Chondrocyte (in vitro differentiated cells): ENCODE measurements around the gene SLC25A21. TPM values are rescaled to one million over a fixed set of nuclear protein-coding genes. Genes with fewer than 3 reads are reported as not detected.

ENCODE experiments used
- DNase-seq: peaks from one replicate; pipeline ENCODE4 v3.0.0; 2021; ENCODE audit warnings: mixed read lengths, low spot score
- H3K27ac Mint-ChIP-seq: one replicate; pipeline ENCODE4 v1.8.0; 2021; ENCODE audit warnings: mild to moderate bottlenecking, moderate library complexity, mixed read lengths; ENCODE audit not compliant: unreplicated experiment
- H3K27me3 Mint-ChIP-seq: 2 replicates; pipeline ENCODE4 v1.8.0; 2021; ENCODE audit warnings: low read depth, mixed read lengths
- H3K36me3 Mint-ChIP-seq: 2 replicates; pipeline ENCODE4 v1.8.0; 2021; ENCODE audit warnings: low read depth, mixed read lengths
- H3K4me1 Mint-ChIP-seq: 2 replicates; pipeline ENCODE4 v1.8.0; 2021; ENCODE audit warnings: low read depth, mild to moderate bottlenecking, mixed read lengths
- H3K4me3 Mint-ChIP-seq: one replicate; pipeline ENCODE4 v1.8.0; 2021; ENCODE audit warnings: mild to moderate bottlenecking, moderate library complexity, mixed read lengths; ENCODE audit not compliant: unreplicated experiment
- H3K9me3 Mint-ChIP-seq: 2 replicates; pipeline ENCODE4 v1.8.0; 2021; ENCODE audit warnings: low read depth, mixed read lengths
- total RNA-seq: library from RNA; stranded (reverse); gene quantifications from 3 replicates; pipeline ENCODE4 v1.2.1, GENCODE V29; 2021
- TF ChIP-seq, protein P1 (sequence below): fragments of 200-600 bp; sonication (generic); IDR thresholded peaks from 2 replicates; pipeline ENCODE4 v1.5.0; 2021; ENCODE audit warnings: antibody characterized with exemption, mild to moderate bottlenecking, moderate library complexity

The SLC25A21 gene
- total RNA-seq, 1 donor from 2014 or later, result 0.22 TPM

DNA sequence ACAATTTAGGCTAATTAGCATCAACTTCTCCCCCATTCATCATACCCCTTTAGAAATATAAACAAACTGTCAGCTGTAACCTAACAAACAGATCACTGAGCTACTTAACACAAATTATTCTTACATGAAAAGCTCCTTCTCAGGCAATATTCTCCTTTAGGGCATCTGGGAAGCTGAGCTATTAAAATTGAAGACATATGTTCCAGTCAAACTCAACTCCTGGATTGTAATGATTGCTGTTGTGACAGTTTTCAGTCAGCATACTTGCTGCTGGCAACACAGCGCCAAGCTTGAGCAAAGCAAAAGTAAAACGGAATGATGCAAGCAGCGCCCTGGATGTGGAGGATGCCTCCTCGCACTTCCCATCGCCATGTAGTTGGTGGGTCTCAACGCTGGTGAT lies 82.4 kb downstream of the SLC25A21 start:
- DNase-seq, result no peak
- H3K9me3 Mint-ChIP-seq, result no peaks in the 10 kb centered on the region
- no peaks in the 10 kb centered on the region for H3K27me3 Mint-ChIP-seq
- TF ChIP-seq, protein P1, sequence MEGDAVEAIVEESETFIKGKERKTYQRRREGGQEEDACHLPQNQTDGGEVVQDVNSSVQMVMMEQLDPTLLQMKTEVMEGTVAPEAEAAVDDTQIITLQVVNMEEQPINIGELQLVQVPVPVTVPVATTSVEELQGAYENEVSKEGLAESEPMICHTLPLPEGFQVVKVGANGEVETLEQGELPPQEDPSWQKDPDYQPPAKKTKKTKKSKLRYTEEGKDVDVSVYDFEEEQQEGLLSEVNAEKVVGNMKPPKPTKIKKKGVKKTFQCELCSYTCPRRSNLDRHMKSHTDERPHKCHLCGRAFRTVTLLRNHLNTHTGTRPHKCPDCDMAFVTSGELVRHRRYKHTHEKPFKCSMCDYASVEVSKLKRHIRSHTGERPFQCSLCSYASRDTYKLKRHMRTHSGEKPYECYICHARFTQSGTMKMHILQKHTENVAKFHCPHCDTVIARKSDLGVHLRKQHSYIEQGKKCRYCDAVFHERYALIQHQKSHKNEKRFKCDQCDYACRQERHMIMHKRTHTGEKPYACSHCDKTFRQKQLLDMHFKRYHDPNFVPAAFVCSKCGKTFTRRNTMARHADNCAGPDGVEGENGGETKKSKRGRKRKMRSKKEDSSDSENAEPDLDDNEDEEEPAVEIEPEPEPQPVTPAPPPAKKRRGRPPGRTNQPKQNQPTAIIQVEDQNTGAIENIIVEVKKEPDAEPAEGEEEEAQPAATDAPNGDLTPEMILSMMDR, result no peak
- H3K4me3 Mint-ChIP-seq, result no peak overlapping the region
- peaks cover 5% of the 10 kb centered on the region for H3K4me1 Mint-ChIP-seq
- H3K36me3 Mint-ChIP-seq, result no peaks in the 10 kb centered on the region
- no peak overlapping the region for H3K27ac Mint-ChIP-seq

- Mint-ChIP-seq H3K4me3 (no peak overlapping the region), H3K9me3 (no peaks in the 10 kb centered on the region), H3K27ac (no peak overlapping the region), H3K36me3 (no peaks in the 10 kb centered on the region), H3K4me1 (peaks cover 5% of the 10 kb centered on the region), H3K27me3 (no peaks in the 10 kb centered on the region)
- TF ChIP-seq, protein P1, result no peak
- DNase-seq, result no peak
Observed at GRCh38 chr14:37089410-37089809, 83.0 kb downstream of the SLC25A21 start.

DNA sequence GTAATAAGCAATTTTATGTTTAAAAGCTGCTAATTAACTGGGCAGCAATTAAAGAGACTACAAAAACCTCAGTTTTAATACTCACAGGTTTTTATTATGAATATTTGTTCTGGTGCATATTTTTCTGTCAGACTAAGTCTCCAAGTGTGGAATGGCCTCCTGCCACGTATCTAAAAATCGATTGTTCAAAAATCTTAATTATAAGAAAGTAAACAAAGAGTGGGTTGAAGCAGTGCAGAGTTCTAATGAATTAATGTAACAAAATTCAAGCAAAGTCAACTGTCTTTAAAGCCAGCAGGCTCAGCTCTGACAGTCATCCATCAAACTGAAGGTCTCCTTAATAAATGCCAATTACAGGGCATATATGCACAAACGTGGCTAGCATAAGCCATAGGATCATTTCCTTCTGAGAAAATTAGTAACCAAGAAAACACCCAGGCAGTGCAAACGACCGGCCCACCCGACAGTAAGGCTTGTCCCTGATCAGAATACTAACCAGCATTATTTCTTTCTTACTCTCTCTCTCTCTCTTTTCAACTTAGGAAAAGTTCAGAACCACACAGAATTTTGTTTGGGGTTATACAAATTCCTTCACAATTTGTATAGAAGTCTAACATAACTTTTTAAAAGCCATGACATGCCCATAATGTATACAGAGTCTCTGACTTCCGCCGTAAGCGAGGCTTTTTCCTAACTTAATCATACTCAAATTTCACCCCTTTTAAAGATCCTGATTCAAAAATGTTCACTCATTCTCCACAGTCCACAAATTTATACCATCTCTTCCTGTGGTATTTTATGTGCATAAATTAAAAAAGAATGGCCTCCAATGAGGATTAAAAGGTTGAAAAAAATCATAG lies 83.8 kb downstream of the SLC25A21 start:
- no peak for DNase-seq
- TF ChIP-seq, protein P1, result no peak
- no peaks in the 10 kb centered on the region for H3K27me3 Mint-ChIP-seq
- H3K4me3 Mint-ChIP-seq, result no peak overlapping the region
- H3K27ac Mint-ChIP-seq, result no peak overlapping the region
- no peaks in the 10 kb centered on the region for H3K9me3 Mint-ChIP-seq
- no peaks in the 10 kb centered on the region for H3K36me3 Mint-ChIP-seq
- peaks cover 5% of the 10 kb centered on the region for H3K4me1 Mint-ChIP-seq

DNA sequence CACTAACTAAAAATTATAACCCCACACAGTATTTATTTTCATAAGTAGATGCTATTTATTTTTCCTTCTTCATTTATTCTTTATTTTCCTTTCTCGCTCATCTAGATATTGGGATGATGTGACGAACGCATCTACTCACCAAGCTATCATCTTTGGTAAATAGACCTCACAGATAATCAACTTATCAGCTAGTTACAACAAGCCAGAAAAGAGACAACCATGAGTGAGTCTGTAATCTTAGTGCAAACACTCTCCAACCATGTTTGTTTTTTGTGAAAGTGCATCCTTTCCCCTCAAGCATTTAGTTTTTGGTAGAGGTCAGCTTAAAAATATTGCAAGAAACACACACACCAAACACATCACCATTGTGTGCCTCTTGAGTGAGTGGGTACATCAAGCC lies 84.9 kb downstream of the SLC25A21 start:
- Mint-ChIP-seq H3K4me1 (peaks cover 5% of the 10 kb centered on the region), H3K9me3 (no peaks in the 10 kb centered on the region), H3K4me3 (no peak overlapping the region), H3K27ac (no peak overlapping the region), H3K36me3 (no peaks in the 10 kb centered on the region), H3K27me3 (no peaks in the 10 kb centered on the region)
- no peak for DNase-seq
- TF ChIP-seq, protein P1, result no peak

- Mint-ChIP-seq H3K27ac (no peak overlapping the region), H3K27me3 (no peaks in the 10 kb centered on the region)
Observed at GRCh38 chr14:37083599-37083998, 88.8 kb downstream of the SLC25A21 start.

More at GRCh38 chr14:37083599-37083998, 88.8 kb downstream of the SLC25A21 start:
- no peaks in the 10 kb centered on the region for H3K36me3 Mint-ChIP-seq
- no peak for DNase-seq
- TF ChIP-seq, protein P1, result no peak
- peaks cover 5% of the 10 kb centered on the region for H3K9me3 Mint-ChIP-seq
- no peak overlapping the region for H3K4me3 Mint-ChIP-seq
- no peaks in the 10 kb centered on the region for H3K4me1 Mint-ChIP-seq
